Measurements from ENCODE around the gene CALML6. TPM values are rescaled to one million over a fixed set of nuclear protein-coding genes. Genes with fewer than 3 reads are reported as not detected.
"Not testable (repeated sequence)": the region's sequence is repeated elsewhere in the genome, so short reads cannot be mapped to it uniquely, and the experiment has no call there.

The CALML6 gene
- total RNA-seq, 2 experiments from 2014 or later = 0.21 to 0.81 TPM

- H3K27ac Mint-ChIP-seq = no peak overlapping the region
- CTCF ChIA-PET = no interaction called here
Measured at GRCh38 chr1:1927751-1928150, 12.7 kb downstream of the CALML6 start.

GRCh38 chr1:1928231-1929101 lies 13.4 kb downstream of the CALML6 start:
- no peak overlapping the region for H3K4me3 Mint-ChIP-seq
- intact Hi-C loops (cut with DNase I, micrococcal nuclease) = no loop called here
- POLR2A ChIA-PET = no interaction called here
- H3K27me3 Mint-ChIP-seq = no peaks in the 10 kb centered on the region
- no peaks in the 10 kb centered on the region for H3K4me1 Mint-ChIP-seq
- DNase-seq (no peak), ATAC-seq (no peak)
- H3K9me3 Mint-ChIP-seq (ENCODE audit: low read depth) = no peaks in the 10 kb centered on the region
- no peak overlapping the region for H3K27ac Mint-ChIP-seq
- CTCF ChIA-PET = no interaction called here
- H3K36me3 Mint-ChIP-seq (ENCODE audit: low read depth) = no peaks in the 10 kb centered on the region

More at GRCh38 chr1:1927751-1928150, 12.7 kb downstream of the CALML6 start:
- POLR2A ChIA-PET = no interaction called here
- intact Hi-C loops (cut with DNase I, micrococcal nuclease) = no loop called here
- no peaks in the 10 kb centered on the region for H3K4me1 Mint-ChIP-seq
- H3K36me3 Mint-ChIP-seq (ENCODE audit: low read depth) = no peaks in the 10 kb centered on the region
- ATAC-seq (no peak), DNase-seq (no peak)
- no peak overlapping the region for H3K4me3 Mint-ChIP-seq
- no peaks in the 10 kb centered on the region for H3K9me3 Mint-ChIP-seq (ENCODE audit: low read depth)
- no peaks in the 10 kb centered on the region for H3K27me3 Mint-ChIP-seq

GRCh38 chr1:1929102-1929638 lies 14.1 kb downstream of the CALML6 start:
- intact Hi-C loops (cut with DNase I, micrococcal nuclease) = no loop called here
- H3K36me3 Mint-ChIP-seq (ENCODE audit: low read depth) = no peaks in the 10 kb centered on the region
- ATAC-seq = no peak
- H3K9me3 Mint-ChIP-seq (ENCODE audit: low read depth) = peaks cover 3% of the 10 kb centered on the region
- no peak overlapping the region for H3K4me3 Mint-ChIP-seq
- no peaks in the 10 kb centered on the region for H3K4me1 Mint-ChIP-seq
- H3K27ac Mint-ChIP-seq = no peak overlapping the region
- CTCF ChIA-PET = interaction anchor here (0.7 kb wide), 1 partner anchor 72 kb away, joined by 3 read pairs; no protein-coding TSS in a partner anchor
- no peak for DNase-seq
- H3K27me3 Mint-ChIP-seq = no peaks in the 10 kb centered on the region
- POLR2A ChIA-PET = no interaction called here

GRCh38 chr1:1929639-1930545 lies 14.8 kb downstream of the CALML6 start:
- no peaks in the 10 kb centered on the region for H3K4me1 Mint-ChIP-seq

GRCh38 chr1:1934848-1935247 lies 19.8 kb downstream of the CALML6 start:
- CTCF ChIA-PET; intact Hi-C loops (cut with DNase I, micrococcal nuclease); H3K4me3 Mint-ChIP-seq; H3K4me1 Mint-ChIP-seq; DNase-seq; H3K27ac Mint-ChIP-seq; H3K36me3 Mint-ChIP-seq (ENCODE audit: low read depth); H3K27me3 Mint-ChIP-seq; POLR2A ChIA-PET; H3K9me3 Mint-ChIP-seq (ENCODE audit: low read depth); ATAC-seq: not testable (repeated sequence)

More at GRCh38 chr1:1929639-1930545, 14.8 kb downstream of the CALML6 start:
- no peaks in the 10 kb centered on the region for H3K36me3 Mint-ChIP-seq (ENCODE audit: low read depth)
- H3K4me3 Mint-ChIP-seq = no peak overlapping the region
- CTCF ChIA-PET = interaction anchor here (0.6 to 0.7 kb wide), 2 partner anchors 71 to 84 kb away, joined by 3 read pairs; no protein-coding TSS in a partner anchor
- H3K27ac Mint-ChIP-seq = no peak overlapping the region
- DNase-seq (no peak), ATAC-seq (no peak)
- H3K9me3 Mint-ChIP-seq (ENCODE audit: low read depth) = peaks cover 5% of the 10 kb centered on the region
- intact Hi-C loops (cut with DNase I, micrococcal nuclease) = no loop called here
- H3K27me3 Mint-ChIP-seq = no peaks in the 10 kb centered on the region
- POLR2A ChIA-PET = no interaction called here

GRCh38 chr1:1937061-1937460 lies 22.0 kb downstream of the CALML6 start:
- H3K4me1 Mint-ChIP-seq = no peaks in the 10 kb centered on the region
- ChIA-PET CTCF (interaction anchor here (0.6 kb wide), 1 partner anchor 1260 kb away, joined by 3 read pairs; no protein-coding TSS in a partner anchor), POLR2A (no interaction called here)
- H3K9me3 Mint-ChIP-seq (ENCODE audit: low read depth) = peaks cover 5% of the 10 kb centered on the region
- ATAC-seq (no peak), DNase-seq (no peak)
- H3K27me3 Mint-ChIP-seq = peaks cover 2% of the 10 kb centered on the region
- H3K36me3 Mint-ChIP-seq (ENCODE audit: low read depth) = no peaks in the 10 kb centered on the region
- H3K4me3 Mint-ChIP-seq = no peak overlapping the region
- intact Hi-C loops (cut with DNase I, micrococcal nuclease) = no loop called here
- H3K27ac Mint-ChIP-seq = no peak overlapping the region

- Mint-ChIP-seq H3K27ac (no peak overlapping the region), H3K9me3 (ENCODE audit: low read depth) (peaks cover 5% of the 10 kb centered on the region), H3K36me3 (ENCODE audit: low read depth) (no peaks in the 10 kb centered on the region), H3K4me3 (no peak overlapping the region), H3K27me3 (peaks cover 2% of the 10 kb centered on the region), H3K4me1 (no peaks in the 10 kb centered on the region)
- no peak for DNase-seq
- CTCF ChIA-PET = no interaction called here
- intact Hi-C loops (cut with DNase I, micrococcal nuclease) = no loop called here
- POLR2A ChIA-PET = no interaction called here
- ATAC-seq = no peak
Measured at GRCh38 chr1:1937549-1938275, 22.7 kb downstream of the CALML6 start.

- intact Hi-C loops (cut with DNase I, micrococcal nuclease) = no loop called here
- Mint-ChIP-seq H3K9me3 (ENCODE audit: low read depth) (peaks cover 5% of the 10 kb centered on the region), H3K4me1 (no peaks in the 10 kb centered on the region), H3K36me3 (ENCODE audit: low read depth) (no peaks in the 10 kb centered on the region), H3K27ac (no peak overlapping the region), H3K27me3 (peaks cover 2% of the 10 kb centered on the region), H3K4me3 (no peak overlapping the region)
- ChIA-PET CTCF (no interaction called here), POLR2A (no interaction called here)
- DNase-seq (no peak), ATAC-seq (no peak)
Measured at GRCh38 chr1:1938276-1938573, 23.2 kb downstream of the CALML6 start.

- POLR2A ChIA-PET = no interaction called here
Measured at GRCh38 chr1:1938613-1939295, 23.7 kb downstream of the CALML6 start.

GRCh38 chr1:1939296-1940122 lies 24.4 kb downstream of the CALML6 start:
- H3K9me3 Mint-ChIP-seq (ENCODE audit: low read depth) = no peaks in the 10 kb centered on the region
- H3K4me3 Mint-ChIP-seq = no peak overlapping the region
- ChIA-PET POLR2A (no interaction called here), CTCF (interaction anchor here (1.2 kb wide), 1 partner anchor 105 kb away, joined by 3 read pairs; no protein-coding TSS in a partner anchor)
- no peak overlapping the region for H3K27ac Mint-ChIP-seq
- DNase-seq (no peak), ATAC-seq (no peak)
- H3K4me1 Mint-ChIP-seq = peaks cover 3% of the 10 kb centered on the region
- intact Hi-C loops (cut with DNase I, micrococcal nuclease) = no loop called here
- no peaks in the 10 kb centered on the region for H3K36me3 Mint-ChIP-seq (ENCODE audit: low read depth)
- peaks cover 4% of the 10 kb centered on the region for H3K27me3 Mint-ChIP-seq

More at GRCh38 chr1:1938613-1939295, 23.7 kb downstream of the CALML6 start:
- intact Hi-C loops (cut with DNase I, micrococcal nuclease) = no loop called here
- no peak for DNase-seq
- Mint-ChIP-seq H3K4me3 (no peak overlapping the region), H3K27me3 (peaks cover 2% of the 10 kb centered on the region), H3K9me3 (ENCODE audit: low read depth) (peaks cover 5% of the 10 kb centered on the region), H3K36me3 (ENCODE audit: low read depth) (no peaks in the 10 kb centered on the region), H3K27ac (no peak overlapping the region), H3K4me1 (peaks cover under 1% of the 10 kb centered on the region)
- no peak for ATAC-seq
- CTCF ChIA-PET = no interaction called here
